Dendritic cell treated with granulocyte-macrophage colony-stimulating factor and Interleukin-4, amounts not matched to agents 40 ng/mL and 50 ng/mL, for 4 days (primary cell): ENCODE results near the gene ADGRG1.
A peak's percentile ranks its signal among the peaks of the same experiment; 100 is the strongest.

Experiments
- H3K27ac Mint-ChIP-seq: one replicate; pipeline ENCODE4 v1.8.0; 2022; ENCODE audit warnings: mild to moderate bottlenecking, mixed read lengths
- H3K27me3 Mint-ChIP-seq: one replicate; pipeline ENCODE4 v1.8.0; 2022; ENCODE audit warnings: mild to moderate bottlenecking, mixed read lengths
- H3K36me3 Mint-ChIP-seq: one replicate; pipeline ENCODE4 v1.8.0; 2022; ENCODE audit warnings: low read depth, mixed read lengths
- H3K4me1 Mint-ChIP-seq: one replicate; pipeline ENCODE4 v1.8.0; 2022; ENCODE audit warnings: low read depth, mixed read lengths
- H3K4me3 Mint-ChIP-seq: one replicate; pipeline ENCODE4 v1.8.0; 2022; ENCODE audit warnings: mild to moderate bottlenecking, moderate library complexity, mixed read lengths
- H3K9me3 Mint-ChIP-seq: one replicate; pipeline ENCODE4 v1.8.0; 2022; ENCODE audit warnings: mixed read lengths
- intact Hi-C: fragments of 100-400 bp; cut with micrococcal nuclease; formaldehyde crosslinking; loops from one replicate; pipeline ENCODE4 v1.15.0; 2022

Gene ADGRG1

GRCh38 chr16:57686577-57686976, 58.1 kb downstream of the ADGRG1 start:
- Mint-ChIP-seq H3K4me1 (peaks cover 53% of the 10 kb centered on the region), H3K27me3 (peaks cover 16% of the 10 kb centered on the region), H3K4me3 (no peak overlapping the region), H3K9me3 (no peaks in the 10 kb centered on the region), H3K27ac (no peak overlapping the region), H3K36me3 (no peaks in the 10 kb centered on the region)
- intact Hi-C loops = no loop called here

- no peaks in the 10 kb centered on the region for H3K9me3 Mint-ChIP-seq
- H3K27ac Mint-ChIP-seq = no peak overlapping the region
- no peak overlapping the region for H3K4me3 Mint-ChIP-seq
- H3K4me1 Mint-ChIP-seq = peaks cover 53% of the 10 kb centered on the region
- no peaks in the 10 kb centered on the region for H3K36me3 Mint-ChIP-seq
- peaks cover 16% of the 10 kb centered on the region for H3K27me3 Mint-ChIP-seq
- intact Hi-C loops = no loop called here
Observed at GRCh38 chr16:57687363-57687929, 59.0 kb downstream of the ADGRG1 start.

- intact Hi-C loops = no loop called here
- no peak overlapping the region for H3K4me3 Mint-ChIP-seq
- H3K27ac Mint-ChIP-seq = no peak overlapping the region
Observed at GRCh38 chr16:57688487-57688986, 60.1 kb downstream of the ADGRG1 start.

GRCh38 chr16:57688987-57689761, 60.7 kb downstream of the ADGRG1 start:
- Mint-ChIP-seq H3K4me3 (no peak overlapping the region), H3K9me3 (no peaks in the 10 kb centered on the region), H3K4me1 (peaks cover 49% of the 10 kb centered on the region), H3K36me3 (no peaks in the 10 kb centered on the region), H3K27ac (no peak overlapping the region), H3K27me3 (peaks cover 14% of the 10 kb centered on the region)
- intact Hi-C loops = no loop called here

More at GRCh38 chr16:57688487-57688986, 60.1 kb downstream of the ADGRG1 start:
- Mint-ChIP-seq H3K9me3 (no peaks in the 10 kb centered on the region), H3K27me3 (peaks cover 14% of the 10 kb centered on the region), H3K36me3 (no peaks in the 10 kb centered on the region), H3K4me1 (peaks cover 53% of the 10 kb centered on the region)

GRCh38 chr16:57689762-57690558, 61.5 kb downstream of the ADGRG1 start:
- no peak overlapping the region for H3K4me3 Mint-ChIP-seq
- intact Hi-C loops = no loop called here
- H3K9me3 Mint-ChIP-seq = no peaks in the 10 kb centered on the region
- peaks cover 14% of the 10 kb centered on the region for H3K27me3 Mint-ChIP-seq
- H3K36me3 Mint-ChIP-seq = no peaks in the 10 kb centered on the region
- H3K27ac Mint-ChIP-seq = no peak overlapping the region
- peaks cover 46% of the 10 kb centered on the region for H3K4me1 Mint-ChIP-seq

GRCh38 chr16:57690782-57691471, 62.5 kb downstream of the ADGRG1 start:
- Mint-ChIP-seq H3K9me3 (no peaks in the 10 kb centered on the region), H3K36me3 (no peaks in the 10 kb centered on the region), H3K4me3 (no peak overlapping the region), H3K4me1 (peaks cover 54% of the 10 kb centered on the region), H3K27me3 (peaks cover 14% of the 10 kb centered on the region), H3K27ac (no peak overlapping the region)
- intact Hi-C loops = no loop called here

GRCh38 chr16:57692636-57693035, 64.2 kb downstream of the ADGRG1 start:
- intact Hi-C loops = no loop called here
- H3K36me3 Mint-ChIP-seq = no peaks in the 10 kb centered on the region
- peaks cover 49% of the 10 kb centered on the region for H3K4me1 Mint-ChIP-seq
- H3K9me3 Mint-ChIP-seq = no peaks in the 10 kb centered on the region
- H3K4me3 Mint-ChIP-seq = no peak overlapping the region
- no peak overlapping the region for H3K27ac Mint-ChIP-seq
- H3K27me3 Mint-ChIP-seq = peaks cover 10% of the 10 kb centered on the region

GRCh38 chr16:57693550-57693949, 65.1 kb downstream of the ADGRG1 start:
- H3K27ac Mint-ChIP-seq = no peak overlapping the region
- H3K4me1 Mint-ChIP-seq = peaks cover 39% of the 10 kb centered on the region
- intact Hi-C loops = no loop called here
- H3K9me3 Mint-ChIP-seq = no peaks in the 10 kb centered on the region
- H3K36me3 Mint-ChIP-seq = no peaks in the 10 kb centered on the region
- no peak overlapping the region for H3K4me3 Mint-ChIP-seq
- H3K27me3 Mint-ChIP-seq = peaks cover 9% of the 10 kb centered on the region

GRCh38 chr16:57694231-57694724, 65.8 kb downstream of the ADGRG1 start:
- Mint-ChIP-seq H3K27ac (peak overlapping the region; percentile 88), H3K4me3 (peak overlapping the region; percentile 86), H3K27me3 (peaks cover 7% of the 10 kb centered on the region), H3K36me3 (no peaks in the 10 kb centered on the region), H3K4me1 (peaks cover 34% of the 10 kb centered on the region), H3K9me3 (no peaks in the 10 kb centered on the region)
- intact Hi-C loops = no loop called here

GRCh38 chr16:57694725-57695679, 66.6 kb downstream of the ADGRG1 start, which contains the start of gene DRC7:
TSS of gene DRC7 (plus strand) at chr16:57694806. CDS start at chr16:57697950, 3,144 bp downstream.
- intact Hi-C loops = no loop called here
- no peaks in the 10 kb centered on the region for H3K36me3 Mint-ChIP-seq
- H3K27me3 Mint-ChIP-seq = peaks cover 2% of the 10 kb centered on the region
- H3K9me3 Mint-ChIP-seq = no peaks in the 10 kb centered on the region
- H3K27ac Mint-ChIP-seq = peak within 1 kb of the TSS; percentile 88
- H3K4me3 Mint-ChIP-seq = peak within 1 kb of the TSS; percentile 86
- H3K4me1 Mint-ChIP-seq = peaks cover 26% of the 10 kb centered on the region

- intact Hi-C loops = no loop called here
- Mint-ChIP-seq H3K27ac (peak overlapping the region; percentile 88), H3K9me3 (no peaks in the 10 kb centered on the region), H3K4me1 (peaks cover 20% of the 10 kb centered on the region), H3K27me3 (peaks cover 2% of the 10 kb centered on the region), H3K36me3 (no peaks in the 10 kb centered on the region), H3K4me3 (no peak overlapping the region)
Observed at GRCh38 chr16:57695680-57696069, 67.2 kb downstream of the ADGRG1 start.

GRCh38 chr16:57696240-57696639, 67.8 kb downstream of the ADGRG1 start:
- Mint-ChIP-seq H3K27ac (no peak overlapping the region), H3K36me3 (no peaks in the 10 kb centered on the region), H3K9me3 (no peaks in the 10 kb centered on the region), H3K4me3 (no peak overlapping the region), H3K4me1 (peaks cover 14% of the 10 kb centered on the region), H3K27me3 (peaks cover 2% of the 10 kb centered on the region)
- intact Hi-C loops = no loop called here
